ENCODE results near the gene PARG.
"Not testable (repeated sequence)": the region's sequence is repeated elsewhere in the genome, so short reads cannot be mapped to it uniquely, and the experiment has no call there.

Gene PARG

DNA sequence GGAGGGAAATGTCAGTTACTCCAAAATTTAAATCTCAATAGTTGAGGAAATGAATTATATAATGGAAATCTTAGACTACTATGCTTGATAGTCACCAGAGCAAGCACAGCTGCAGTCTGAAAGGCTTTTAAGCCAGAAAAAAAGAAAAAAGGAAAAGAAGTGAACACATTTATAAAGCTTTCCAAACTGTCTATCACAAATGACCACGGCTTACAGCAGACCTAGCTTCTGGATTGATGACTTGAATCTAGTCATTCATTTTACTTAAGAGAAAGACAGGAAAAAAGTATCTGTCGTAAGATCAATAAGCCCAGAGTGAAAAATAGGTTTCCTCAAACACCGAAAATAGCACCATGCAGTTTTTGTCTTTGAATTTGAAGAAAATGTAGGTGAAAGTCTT, 111.8 kb downstream of the PARG start:
- DNase-seq (ENCODE audit: low read depth in 2 of 2), result no peak

- DNase-seq (ENCODE audit: low read depth in 2 of 2), result no peak
Measured at GRCh38 chr10:49827297-49827696, 114.5 kb downstream of the PARG start.

- no peak for DNase-seq (ENCODE audit: low read depth in 2 of 2)
Measured at GRCh38 chr10:49819234-49819958, 122.4 kb downstream of the PARG start.

- no peak for DNase-seq (ENCODE audit: low read depth in 2 of 2)
Measured at GRCh38 chr10:49817845-49818244, 124.0 kb downstream of the PARG start.

GRCh38 chr10:49803988-49804387, 137.8 kb downstream of the PARG start:
- DNase-seq (ENCODE audit: low read depth in 2 of 2), result no peak

GRCh38 chr10:49798275-49798674, 143.6 kb downstream of the PARG start:
- DNase-seq (ENCODE audit: low read depth in 2 of 2), result no peak

GRCh38 chr10:49791100-49791499, 150.7 kb downstream of the PARG start:
- DNase-seq (ENCODE audit: low read depth in 2 of 2), result no peak

DNA sequence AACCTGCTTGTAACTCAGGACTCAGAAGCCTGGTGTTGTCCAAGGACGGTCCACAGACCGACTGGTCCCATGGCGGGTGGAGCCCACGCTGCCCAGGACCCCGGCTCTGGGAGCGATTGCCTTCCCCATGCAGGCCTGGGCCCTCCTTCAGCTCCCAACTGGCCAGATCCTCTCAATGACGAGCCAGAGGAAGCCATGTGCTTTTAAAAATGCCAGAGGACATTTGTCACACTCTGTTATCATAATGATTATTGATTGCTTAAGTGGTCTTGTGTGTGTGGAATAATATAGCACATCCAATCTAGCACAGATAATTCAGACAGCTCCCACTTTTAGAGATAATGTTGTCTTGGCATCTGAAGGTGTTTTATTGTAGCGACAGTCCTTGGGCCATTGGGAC, 157.1 kb downstream of the PARG start:
- no peak for DNase-seq (ENCODE audit: low read depth in 2 of 2)

GRCh38 chr10:49783645-49784044, 158.2 kb downstream of the PARG start:
- no peak for DNase-seq (ENCODE audit: low read depth in 2 of 2)

DNA sequence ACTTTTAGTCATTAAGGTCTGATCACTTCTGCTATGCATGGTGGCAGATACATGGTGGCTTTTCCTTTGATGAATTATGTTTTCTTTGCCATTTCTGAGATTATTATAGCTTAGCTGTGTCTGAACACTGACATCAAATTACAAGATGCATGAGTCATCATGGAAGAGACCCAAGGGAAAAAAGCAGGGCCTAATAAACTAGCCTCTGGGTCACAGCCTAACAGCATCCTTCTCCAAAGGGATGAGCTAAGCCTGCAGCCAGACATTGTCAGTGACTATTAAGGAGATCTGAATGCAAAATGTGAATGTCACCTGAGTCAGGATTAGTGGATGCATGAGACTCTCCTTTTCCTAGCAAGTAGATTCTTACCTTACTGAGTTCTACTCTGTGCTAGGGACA, 160.6 kb downstream of the PARG start:
- DNase-seq (ENCODE audit: low read depth in 2 of 2), result no peak

DNA sequence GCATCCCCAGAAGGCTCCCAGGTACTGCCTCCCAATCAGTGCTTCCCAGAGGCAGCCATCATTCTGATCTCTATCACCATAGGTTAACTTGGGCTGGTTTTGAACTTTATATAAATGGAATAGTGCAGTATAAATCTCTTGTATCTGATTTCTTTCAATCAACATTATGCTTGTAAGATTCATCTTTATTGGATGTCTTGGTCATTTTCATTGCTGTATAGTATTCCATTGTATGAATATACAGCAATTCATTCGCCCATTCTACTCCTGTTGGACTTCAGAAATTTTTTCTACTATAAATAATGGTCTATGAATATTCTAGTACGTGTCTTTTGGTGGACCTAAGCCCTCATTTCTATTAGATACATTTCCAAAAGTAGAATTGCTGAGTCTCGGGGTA, 163.6 kb downstream of the PARG start:
- no peak for DNase-seq (ENCODE audit: low read depth in 2 of 2)

- no peak for DNase-seq (ENCODE audit: low read depth in 2 of 2)
Measured at GRCh38 chr10:49776851-49777250, 165.0 kb downstream of the PARG start.

DNA sequence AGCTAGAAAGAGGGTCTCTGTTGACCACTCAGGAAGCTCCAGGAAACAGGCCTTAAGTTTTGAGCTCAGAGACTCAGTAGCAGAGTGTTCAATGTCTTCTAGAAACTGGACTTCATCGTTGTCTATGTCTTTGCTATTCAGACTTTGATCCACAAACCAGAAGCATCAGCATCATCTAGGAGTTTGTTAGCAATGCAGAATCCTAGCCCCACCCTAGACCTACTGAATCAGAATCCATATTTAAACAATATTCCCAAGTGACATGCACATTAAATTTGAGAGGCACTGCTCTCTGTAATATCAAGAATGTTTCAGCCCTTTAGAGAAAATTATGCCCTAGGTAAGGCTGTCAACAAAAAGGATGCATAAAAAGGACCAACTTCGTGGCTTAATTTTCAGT, 166.8 kb downstream of the PARG start:
- no peak for DNase-seq (ENCODE audit: low read depth in 2 of 2)

GRCh38 chr10:49772944-49773343, 168.9 kb downstream of the PARG start:
- not testable (repeated sequence) for DNase-seq (ENCODE audit: low read depth in 2 of 2)

GRCh38 chr10:49771046-49771445, 170.8 kb downstream of the PARG start:
- DNase-seq (ENCODE audit: low read depth in 2 of 2), result not testable (repeated sequence)

DNA sequence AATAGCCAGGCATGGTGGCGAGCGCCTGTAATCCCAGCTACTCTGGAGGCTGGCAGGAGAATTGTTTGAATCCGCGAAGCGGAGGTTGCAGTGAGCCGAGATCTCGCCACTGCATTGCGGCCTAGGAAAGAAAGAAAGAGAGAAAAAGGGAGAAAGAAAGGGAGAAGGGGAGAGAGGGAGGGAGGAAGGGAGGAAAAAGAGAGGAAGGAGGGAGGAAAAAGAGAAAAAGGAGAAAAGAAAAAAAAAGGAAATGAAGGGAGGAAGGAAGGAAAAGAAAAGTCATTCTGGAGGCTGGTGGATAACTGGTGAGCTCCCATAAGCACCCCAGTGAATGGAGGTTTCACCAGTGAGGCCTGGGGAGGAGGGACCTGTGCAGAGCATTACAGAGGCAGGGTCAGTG, 172.1 kb downstream of the PARG start:
- no peak for DNase-seq (ENCODE audit: low read depth in 2 of 2)

DNA sequence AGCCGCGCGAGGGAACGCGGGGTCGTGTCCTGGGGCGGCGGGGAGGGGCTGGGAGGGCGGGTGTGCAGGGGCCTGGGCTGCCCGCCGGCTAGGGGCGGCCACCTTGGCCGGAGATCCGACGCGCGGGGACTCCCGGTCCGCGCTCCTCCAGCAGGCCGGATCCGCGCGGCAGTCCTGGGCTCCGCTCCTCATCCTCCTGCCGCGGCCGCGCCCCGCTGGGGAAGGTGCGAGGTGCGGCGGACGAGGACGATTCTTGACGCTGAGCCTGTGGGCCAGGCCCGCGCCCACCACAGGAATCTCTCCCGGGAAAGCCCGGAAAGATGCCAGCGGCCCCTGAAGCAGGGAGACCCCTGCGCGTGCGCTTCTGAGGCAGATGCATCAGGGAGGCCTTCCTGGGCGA, 173.1 kb downstream of the PARG start:
- DNase-seq (ENCODE audit: low read depth in 2 of 2), result no peak

DNA sequence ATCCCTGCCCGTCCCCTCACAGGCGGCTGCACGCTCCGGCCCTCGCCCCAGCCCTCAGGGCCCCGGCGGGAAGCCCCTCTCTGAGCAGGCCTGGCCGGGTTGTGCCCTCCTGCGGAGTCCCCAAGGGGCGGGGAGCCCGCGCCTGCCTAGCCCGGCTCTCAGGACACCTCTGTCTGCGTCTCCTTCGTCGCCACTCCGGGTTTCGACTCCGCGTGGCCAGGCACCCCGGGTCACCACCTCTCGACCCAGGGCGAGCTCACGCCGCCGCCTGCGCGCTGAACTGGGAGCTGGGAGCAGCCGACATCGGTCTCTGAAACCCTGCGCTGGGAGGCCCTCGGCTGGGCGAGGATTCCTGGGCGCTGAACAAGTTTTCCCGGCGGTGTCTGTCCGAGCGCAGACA, 173.5 kb downstream of the PARG start:
- no peak for DNase-seq (ENCODE audit: low read depth in 2 of 2)

Data from fibroblast of skin of left quadriceps (primary cell).